ENCODE results near the gene CCL16. TPM values are rescaled to one million over a fixed set of nuclear protein-coding genes. Genes with fewer than 3 reads are reported as not detected.
"Not testable (repeated sequence)": the region's sequence is repeated elsewhere in the genome, so short reads cannot be mapped to it uniquely, and the experiment has no call there.

Gene CCL16
- total and polyA plus RNA-seq, 2 experiments from 2014 or later: not detected

- no peak overlapping the region for H3K27ac ChIP-seq (ENCODE audit: low read depth)
- peaks cover 24% of the 10 kb centered on the region for H3K9me3 Mint-ChIP-seq
- no peak overlapping the region for H3K4me3 Mint-ChIP-seq
- H3K9me2 ChIP-seq (ENCODE audit: insufficient read depth): no peaks in the 10 kb centered on the region
- H3K79me2 ChIP-seq (replicated peaks; ENCODE audit: insufficient read depth): no peaks in the 10 kb centered on the region
- no peaks in the 10 kb centered on the region for H3K36me3 ChIP-seq (ENCODE audit: insufficient read depth)
- DNase-seq (ENCODE audit: low spot score) (no peak), ATAC-seq (no peak)
- H3K36me3 Mint-ChIP-seq (ENCODE audit: low read depth): no peaks in the 10 kb centered on the region; the same call in 2 of the 3 replicates
- no peaks in the 10 kb centered on the region for H3K4me1 ChIP-seq (ENCODE audit: insufficient read depth)
- H3K27me3 ChIP-seq (ENCODE audit: insufficient read depth): no peaks in the 10 kb centered on the region
- H3K27me3 Mint-ChIP-seq (ENCODE audit: insufficient read depth, low read depth, poor library complexity): peaks cover 11% of the 10 kb centered on the region
- TF ChIP-seq CREB1 (CRISPR knock-in tag; IDR thresholded peaks at IDR 0.05; ENCODE audit: low read depth): no peak
- H3K27ac Mint-ChIP-seq: no peak overlapping the region
- H3K4me2 ChIP-seq: no peak overlapping the region
- no peaks in the 10 kb centered on the region for H4K20me1 ChIP-seq (replicated peaks; ENCODE audit: insufficient read depth)
- no peaks in the 10 kb centered on the region for H3F3A ChIP-seq (replicated peaks; ENCODE audit: low read depth)
- H2AFZ ChIP-seq: no peak overlapping the region
- no peak overlapping the region for H3K4me3 ChIP-seq
- H3K4me1 Mint-ChIP-seq: no peaks in the 10 kb centered on the region
Measured at GRCh38 chr17:36016555-36016954, 35.3 kb upstream of the CCL16 start.

DNA sequence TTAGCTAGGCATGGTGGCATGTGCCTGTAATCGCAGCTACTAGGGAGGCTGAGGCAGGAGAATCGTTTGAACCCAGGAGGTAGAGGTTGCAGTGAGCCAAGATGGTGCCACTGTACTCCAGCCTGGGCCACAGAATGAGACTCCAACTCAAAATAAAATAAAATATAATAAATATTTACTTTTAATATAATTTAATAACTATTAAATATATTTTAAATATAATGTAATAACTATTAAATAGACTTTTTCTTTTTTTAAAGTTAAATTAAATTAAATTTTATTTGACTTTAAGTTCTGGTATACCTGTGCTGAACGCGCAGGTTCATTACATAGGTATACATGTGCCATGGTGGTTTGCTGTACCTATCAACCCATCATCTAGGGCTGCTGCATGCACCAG lies 34.6 kb upstream of the CCL16 start:
- H3K79me2 ChIP-seq (replicated peaks; ENCODE audit: insufficient read depth); H3K9me2 ChIP-seq (ENCODE audit: insufficient read depth); H3K36me3 ChIP-seq (ENCODE audit: insufficient read depth); H3K4me2 ChIP-seq; H2AFZ ChIP-seq; H3F3A ChIP-seq (replicated peaks; ENCODE audit: low read depth); DNase-seq (ENCODE audit: low spot score); H4K20me1 ChIP-seq (replicated peaks; ENCODE audit: insufficient read depth); ATAC-seq; H3K4me3 ChIP-seq; H3K4me1 Mint-ChIP-seq; H3K4me1 ChIP-seq (ENCODE audit: insufficient read depth); H3K27me3 ChIP-seq (ENCODE audit: insufficient read depth); H3K27ac ChIP-seq (ENCODE audit: low read depth); H3K36me3 Mint-ChIP-seq (ENCODE audit: low read depth); H3K4me3 Mint-ChIP-seq; H3K27ac Mint-ChIP-seq: not testable (repeated sequence)
- peaks cover 11% of the 10 kb centered on the region for H3K27me3 Mint-ChIP-seq (ENCODE audit: insufficient read depth, low read depth, poor library complexity)
- H3K9me3 Mint-ChIP-seq: peaks cover 31% of the 10 kb centered on the region

DNA sequence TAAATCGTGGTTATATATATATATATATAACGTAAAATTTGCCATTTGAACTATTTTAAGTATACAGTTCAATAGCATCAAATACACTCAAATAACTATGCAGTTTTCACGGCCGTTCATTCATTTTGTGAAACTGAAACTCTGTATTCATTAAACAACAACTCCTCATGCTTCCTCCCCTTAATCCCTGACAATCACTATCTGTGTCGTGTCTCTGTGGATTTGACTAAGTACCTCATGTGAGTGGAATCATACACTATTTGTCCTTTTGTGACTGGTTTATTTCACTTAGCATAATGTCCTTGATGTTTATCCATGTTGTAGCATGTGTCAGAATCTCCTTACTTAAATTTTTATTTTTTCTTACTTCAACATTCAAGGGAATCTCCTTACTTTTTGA lies 33.6 kb upstream of the CCL16 start:
- no peaks in the 10 kb centered on the region for H3K4me1 ChIP-seq (ENCODE audit: insufficient read depth)
- H3K36me3 Mint-ChIP-seq (ENCODE audit: low read depth): peaks cover 3% of the 10 kb centered on the region; the same call in 2 of the 3 replicates
- no peaks in the 10 kb centered on the region for H3K79me2 ChIP-seq (replicated peaks; ENCODE audit: insufficient read depth)
- peaks cover 9% of the 10 kb centered on the region for H3K27me3 Mint-ChIP-seq (ENCODE audit: insufficient read depth, low read depth, poor library complexity)
- no peaks in the 10 kb centered on the region for H4K20me1 ChIP-seq (replicated peaks; ENCODE audit: insufficient read depth)
- H3K9me2 ChIP-seq (ENCODE audit: insufficient read depth): no peaks in the 10 kb centered on the region
- H3K4me1 Mint-ChIP-seq: no peaks in the 10 kb centered on the region
- H3K4me3 Mint-ChIP-seq: no peak overlapping the region
- H3K4me3 ChIP-seq: no peak overlapping the region
- no peak overlapping the region for H3K27ac ChIP-seq (ENCODE audit: low read depth)
- no peak overlapping the region for H2AFZ ChIP-seq
- no peaks in the 10 kb centered on the region for H3K36me3 ChIP-seq (ENCODE audit: insufficient read depth)
- ATAC-seq: no peak
- DNase-seq (ENCODE audit: low spot score): no peak
- H3K27me3 ChIP-seq (ENCODE audit: insufficient read depth): no peaks in the 10 kb centered on the region
- no peaks in the 10 kb centered on the region for H3F3A ChIP-seq (replicated peaks; ENCODE audit: low read depth)
- H3K4me2 ChIP-seq: no peak overlapping the region
- H3K9me3 Mint-ChIP-seq: peaks cover 40% of the 10 kb centered on the region
- H3K27ac Mint-ChIP-seq: no peak overlapping the region
- TF ChIP-seq CREB1 (CRISPR knock-in tag; IDR thresholded peaks at IDR 0.05; ENCODE audit: low read depth) (no peak), JUNB (IDR thresholded peaks at IDR 0.05; ENCODE audit: unreplicated experiment) (no peak), POLR2AphosphoS5 (IDR thresholded peaks at IDR 0.05; ENCODE audit: low read depth) (no peak), ZNF331 (CRISPR knock-in tag; IDR thresholded peaks at IDR 0.05; ENCODE audit: low read depth) (no peak), CTCF (conservative IDR thresholded peaks at IDR 0.05; ENCODE audit: low read depth in 2 of 2) (no peak), ZNF114 (CRISPR knock-in tag; IDR thresholded peaks at IDR 0.05) (no peak), EZH2phosphoT487 (IDR thresholded peaks at IDR 0.05; ENCODE audit: unreplicated experiment) (no peak), NANOG (IDR thresholded peaks at IDR 0.05; ENCODE audit: borderline replicate concordance) (no peak), STAT1 (IDR thresholded peaks at IDR 0.05; ENCODE audit: unreplicated experiment) (no peak)
- TF ChIP-seq, protein P1, sequence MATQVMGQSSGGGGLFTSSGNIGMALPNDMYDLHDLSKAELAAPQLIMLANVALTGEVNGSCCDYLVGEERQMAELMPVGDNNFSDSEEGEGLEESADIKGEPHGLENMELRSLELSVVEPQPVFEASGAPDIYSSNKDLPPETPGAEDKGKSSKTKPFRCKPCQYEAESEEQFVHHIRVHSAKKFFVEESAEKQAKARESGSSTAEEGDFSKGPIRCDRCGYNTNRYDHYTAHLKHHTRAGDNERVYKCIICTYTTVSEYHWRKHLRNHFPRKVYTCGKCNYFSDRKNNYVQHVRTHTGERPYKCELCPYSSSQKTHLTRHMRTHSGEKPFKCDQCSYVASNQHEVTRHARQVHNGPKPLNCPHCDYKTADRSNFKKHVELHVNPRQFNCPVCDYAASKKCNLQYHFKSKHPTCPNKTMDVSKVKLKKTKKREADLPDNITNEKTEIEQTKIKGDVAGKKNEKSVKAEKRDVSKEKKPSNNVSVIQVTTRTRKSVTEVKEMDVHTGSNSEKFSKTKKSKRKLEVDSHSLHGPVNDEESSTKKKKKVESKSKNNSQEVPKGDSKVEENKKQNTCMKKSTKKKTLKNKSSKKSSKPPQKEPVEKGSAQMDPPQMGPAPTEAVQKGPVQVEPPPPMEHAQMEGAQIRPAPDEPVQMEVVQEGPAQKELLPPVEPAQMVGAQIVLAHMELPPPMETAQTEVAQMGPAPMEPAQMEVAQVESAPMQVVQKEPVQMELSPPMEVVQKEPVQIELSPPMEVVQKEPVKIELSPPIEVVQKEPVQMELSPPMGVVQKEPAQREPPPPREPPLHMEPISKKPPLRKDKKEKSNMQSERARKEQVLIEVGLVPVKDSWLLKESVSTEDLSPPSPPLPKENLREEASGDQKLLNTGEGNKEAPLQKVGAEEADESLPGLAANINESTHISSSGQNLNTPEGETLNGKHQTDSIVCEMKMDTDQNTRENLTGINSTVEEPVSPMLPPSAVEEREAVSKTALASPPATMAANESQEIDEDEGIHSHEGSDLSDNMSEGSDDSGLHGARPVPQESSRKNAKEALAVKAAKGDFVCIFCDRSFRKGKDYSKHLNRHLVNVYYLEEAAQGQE (IDR thresholded peaks at IDR 0.05; ENCODE audit: unreplicated experiment): no peak
- TF ChIP-seq, protein P2, sequence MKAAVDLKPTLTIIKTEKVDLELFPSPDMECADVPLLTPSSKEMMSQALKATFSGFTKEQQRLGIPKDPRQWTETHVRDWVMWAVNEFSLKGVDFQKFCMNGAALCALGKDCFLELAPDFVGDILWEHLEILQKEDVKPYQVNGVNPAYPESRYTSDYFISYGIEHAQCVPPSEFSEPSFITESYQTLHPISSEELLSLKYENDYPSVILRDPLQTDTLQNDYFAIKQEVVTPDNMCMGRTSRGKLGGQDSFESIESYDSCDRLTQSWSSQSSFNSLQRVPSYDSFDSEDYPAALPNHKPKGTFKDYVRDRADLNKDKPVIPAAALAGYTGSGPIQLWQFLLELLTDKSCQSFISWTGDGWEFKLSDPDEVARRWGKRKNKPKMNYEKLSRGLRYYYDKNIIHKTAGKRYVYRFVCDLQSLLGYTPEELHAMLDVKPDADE (IDR thresholded peaks at IDR 0.05): no peak
